ENCODE measurements around the gene NDUFAF2.

GRCh38 chr5:61020415-61020814 is 75.4 kb downstream of the NDUFAF2 start:
- no peak for TF ChIP-seq RBFOX2 (IDR thresholded peaks at IDR 0.05; ENCODE audit: low read depth, low read length)
- no peak for TF ChIP-seq BHLHE40 (IDR thresholded peaks at IDR 0.05; ENCODE audit: low read length)
- TF ChIP-seq SNAPC5 (CRISPR knock-in tag; IDR thresholded peaks at IDR 0.05; ENCODE audit: borderline replicate concordance), result no peak
- TF ChIP-seq ZNF724P (CRISPR knock-in tag; IDR thresholded peaks at IDR 0.05; ENCODE audit: borderline replicate concordance), result no peak
- TF ChIP-seq MYPOP (CRISPR knock-in tag; IDR thresholded peaks at IDR 0.05), result no peak
- no peak for TF ChIP-seq RBM39 (IDR thresholded peaks at IDR 0.05; ENCODE audit: low read depth, low read length, poor library complexity, severe bottlenecking)
- TF ChIP-seq LRRFIP1 (CRISPR knock-in tag; conservative IDR thresholded peaks at IDR 0.05), result no peak
- no peak for TF ChIP-seq POLR2AphosphoS5 (IDR thresholded peaks at IDR 0.05; ENCODE audit: low read depth, low read length)
- TF ChIP-seq ZSCAN20 (CRISPR knock-in tag; IDR thresholded peaks at IDR 0.05; ENCODE audit: borderline replicate concordance), result no peak
- TF ChIP-seq ARNT (IDR thresholded peaks at IDR 0.05), result no peak
- no peak for TF ChIP-seq ELF4 (CRISPR knock-in tag; IDR thresholded peaks at IDR 0.05; ENCODE audit: borderline replicate concordance)
